ENCODE measurements around the gene ZNF423.

ZNF423 gene

GRCh38 chr16:49869731-49870130 is 13.8 kb upstream of the ZNF423 start:
- no peak for DNase-seq

- no peak for DNase-seq
Measured at GRCh38 chr16:49867796-49868668, 12.1 kb upstream of the ZNF423 start.

DNA sequence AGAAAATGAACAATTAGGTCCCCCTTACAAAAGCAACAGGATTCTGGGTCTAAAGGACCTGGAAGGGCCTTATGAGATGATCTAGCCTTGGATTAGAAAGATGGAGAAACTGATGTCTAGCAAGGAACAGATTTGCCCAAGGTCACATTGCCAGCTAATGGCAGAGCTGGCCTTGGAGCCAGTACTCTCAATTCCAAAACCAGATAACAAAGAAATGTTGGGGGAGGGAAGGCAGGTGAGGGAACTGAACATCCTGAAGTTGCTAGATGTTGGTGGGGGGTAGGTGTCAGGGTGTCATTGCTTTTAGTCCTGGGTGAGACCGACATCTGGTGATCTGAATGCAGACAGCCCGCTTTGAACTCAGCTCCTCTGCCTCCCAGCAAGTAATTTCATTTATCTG is 11.3 kb upstream of the ZNF423 start:
- DNase-seq: no peak

GRCh38 chr16:49866595-49867071 is 10.7 kb upstream of the ZNF423 start:
- no peak for DNase-seq

- no peak for DNase-seq
Measured at GRCh38 chr16:49862694-49863093, 6.8 kb upstream of the ZNF423 start.

- no peak for DNase-seq
Measured at GRCh38 chr16:49861299-49861698, 5.4 kb upstream of the ZNF423 start.

DNA sequence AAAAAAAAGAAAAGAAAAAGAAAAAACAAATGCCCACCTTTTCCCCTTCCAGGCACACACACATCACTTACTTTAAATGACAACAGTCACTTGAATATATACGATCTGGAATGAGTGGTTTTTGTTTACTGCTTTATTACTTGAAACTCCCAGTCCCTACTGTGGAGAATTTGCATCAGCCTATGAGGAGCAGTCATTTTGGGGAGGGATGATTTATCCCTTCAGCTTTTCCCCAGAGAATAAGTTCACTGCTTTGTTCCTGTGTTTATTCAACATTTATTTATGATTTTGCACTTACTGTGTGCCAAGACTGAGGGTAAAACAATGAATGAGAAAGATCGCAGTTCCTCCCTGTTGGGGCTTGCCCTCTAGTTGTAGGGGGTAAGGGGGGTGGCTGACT is 4.7 kb upstream of the ZNF423 start:
- no peak for DNase-seq

GRCh38 chr16:49859125-49859811 is 3.4 kb upstream of the ZNF423 start:
- DNase-seq: no peak

- DNase-seq: no peak
Measured at GRCh38 chr16:49858200-49859124, 2.5 kb upstream of the ZNF423 start.

- no peak for DNase-seq
Measured at GRCh38 chr16:49857423-49858181, 1.7 kb upstream of the ZNF423 start.

- DNase-seq: no peak
Measured at GRCh38 chr16:49856672-49857330, 889 bp upstream of the ZNF423 start.

DNA sequence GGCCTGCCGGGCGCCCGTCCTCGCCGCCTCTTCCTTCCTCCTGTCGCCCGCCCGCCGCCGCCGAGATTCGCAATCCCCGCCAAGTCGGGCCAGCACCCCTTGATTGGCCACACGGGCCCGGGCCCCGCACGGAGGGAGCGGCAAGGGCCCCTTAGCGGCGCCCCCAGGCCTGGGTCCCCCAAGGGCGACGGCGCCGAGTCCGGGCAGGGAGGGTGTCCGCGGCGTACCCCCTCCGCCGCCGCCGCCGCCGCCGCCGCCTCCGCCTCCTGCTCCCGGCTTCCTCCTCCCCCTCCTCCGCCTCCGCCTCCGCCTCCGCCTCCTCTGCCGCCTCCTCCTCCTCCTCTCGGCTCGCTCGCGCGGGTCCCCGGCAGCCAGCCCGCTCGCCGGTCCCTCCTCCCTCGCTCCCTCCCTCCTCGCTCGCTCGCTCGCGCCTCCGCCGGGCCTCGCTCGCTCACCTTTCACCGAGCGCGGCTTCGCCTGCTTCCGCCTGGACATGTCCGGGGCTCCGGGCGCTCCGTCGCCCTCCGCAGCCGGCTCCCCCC is 561 bp downstream of the ZNF423 start:
- no peak for DNase-seq

DNA sequence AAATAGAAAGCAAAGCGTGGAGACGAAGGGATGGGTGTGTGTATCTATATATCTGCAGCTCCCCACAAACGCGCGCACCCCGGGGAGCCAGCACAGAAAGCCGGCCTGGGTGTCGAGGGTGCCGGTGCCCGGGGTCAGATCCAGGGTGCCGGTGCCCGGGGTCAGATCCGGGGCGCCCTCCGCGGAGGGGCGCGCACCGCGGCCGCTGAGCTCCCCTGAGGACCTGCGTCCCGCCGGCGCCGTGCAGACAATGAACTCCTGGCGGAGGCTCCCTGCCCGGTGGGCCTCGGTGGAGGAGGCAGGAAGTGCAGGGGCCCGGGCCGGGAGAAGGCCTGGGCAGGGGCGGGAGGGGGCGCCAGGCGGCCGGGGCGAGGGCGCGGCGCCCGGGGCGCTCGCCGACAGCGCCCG is 1.1 kb downstream of the ZNF423 start:
- no peak for DNase-seq

DNA sequence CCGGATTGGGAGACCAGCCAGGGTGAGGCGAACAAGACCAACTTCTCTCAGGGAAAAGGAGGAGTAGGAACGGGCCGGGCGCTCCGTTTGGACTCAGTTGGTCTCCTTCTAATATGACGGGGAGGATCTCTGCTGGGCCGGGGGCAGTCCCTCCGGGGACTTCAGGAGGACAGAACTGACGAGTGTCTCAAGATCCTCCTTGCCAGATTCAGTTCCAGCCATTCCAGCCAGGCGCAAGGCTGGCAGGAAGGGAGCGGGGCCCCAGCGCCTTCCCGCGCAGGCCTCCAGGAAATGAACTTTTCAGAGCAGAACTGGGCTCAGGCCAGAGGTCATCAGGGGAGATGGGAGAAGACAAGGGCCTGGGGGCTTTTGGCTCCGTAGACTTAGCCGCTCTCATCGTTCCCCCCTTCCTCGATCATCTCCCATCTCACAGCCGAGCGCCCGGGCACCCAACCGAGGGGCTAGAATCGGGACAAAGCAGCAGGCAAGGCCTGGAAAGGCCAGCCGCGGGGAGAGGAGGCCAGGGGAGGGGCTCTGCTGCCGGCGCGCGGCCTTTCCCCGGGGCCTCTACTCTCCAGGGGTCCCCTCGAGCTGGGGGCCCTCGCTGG is 1.6 kb downstream of the ZNF423 start:
- no peak for DNase-seq

- no peak for DNase-seq
Measured at GRCh38 chr16:49852279-49852678, 3.6 kb downstream of the ZNF423 start.

DNA sequence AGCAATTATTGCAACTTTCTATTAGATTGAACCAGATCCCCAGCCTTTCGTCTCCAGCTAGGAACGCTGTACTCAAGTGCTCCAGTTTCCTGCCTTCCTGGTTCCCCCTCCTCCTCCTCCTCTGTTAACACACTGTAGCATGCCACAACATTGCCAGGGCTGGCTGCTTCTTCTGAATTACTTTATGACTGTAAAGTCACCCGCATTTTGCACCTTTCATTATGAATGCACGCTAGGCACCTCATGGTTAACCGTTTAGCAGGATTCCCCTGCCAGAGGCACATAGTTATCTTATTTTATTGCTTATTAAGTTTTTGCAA is 4.5 kb downstream of the ZNF423 start:
- DNase-seq: no peak

GRCh38 chr16:49850558-49851467 is 5.1 kb downstream of the ZNF423 start:
- DNase-seq: no peak

DNA sequence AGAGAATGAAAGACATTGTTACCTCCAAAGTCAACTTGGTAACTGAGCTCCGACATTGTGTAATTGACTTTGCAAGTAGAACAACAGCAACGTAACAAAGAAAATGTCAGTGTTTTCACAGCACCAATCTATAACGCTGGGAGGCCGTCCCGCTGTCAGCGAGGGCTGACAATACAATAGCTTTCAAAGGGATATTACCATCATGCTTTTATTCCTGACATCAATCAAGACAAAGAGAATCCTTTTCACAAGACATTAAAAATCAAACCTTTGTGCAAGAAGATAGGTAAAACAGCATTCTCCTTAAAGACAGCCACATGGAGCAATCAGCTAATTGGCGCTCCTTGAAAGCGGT is 6.2 kb downstream of the ZNF423 start:
- no peak for DNase-seq

GRCh38 chr16:49849037-49849753 is 6.7 kb downstream of the ZNF423 start:
- DNase-seq: no peak

- no peak for DNase-seq
Measured at GRCh38 chr16:49848530-49848929, 7.4 kb downstream of the ZNF423 start.
